Right kidney (tissue), 1 donor: Measurements from ENCODE around the gene OS9.

Experiments used
- DNase-seq: peaks from one replicate; pipeline ENCODE4 v3.0.0-alpha.2; 2016

OS9 gene

GRCh38 chr12:57751432-57751787 is 57.5 kb downstream of the OS9 start:
- peak; percentile 32 for DNase-seq

DNA sequence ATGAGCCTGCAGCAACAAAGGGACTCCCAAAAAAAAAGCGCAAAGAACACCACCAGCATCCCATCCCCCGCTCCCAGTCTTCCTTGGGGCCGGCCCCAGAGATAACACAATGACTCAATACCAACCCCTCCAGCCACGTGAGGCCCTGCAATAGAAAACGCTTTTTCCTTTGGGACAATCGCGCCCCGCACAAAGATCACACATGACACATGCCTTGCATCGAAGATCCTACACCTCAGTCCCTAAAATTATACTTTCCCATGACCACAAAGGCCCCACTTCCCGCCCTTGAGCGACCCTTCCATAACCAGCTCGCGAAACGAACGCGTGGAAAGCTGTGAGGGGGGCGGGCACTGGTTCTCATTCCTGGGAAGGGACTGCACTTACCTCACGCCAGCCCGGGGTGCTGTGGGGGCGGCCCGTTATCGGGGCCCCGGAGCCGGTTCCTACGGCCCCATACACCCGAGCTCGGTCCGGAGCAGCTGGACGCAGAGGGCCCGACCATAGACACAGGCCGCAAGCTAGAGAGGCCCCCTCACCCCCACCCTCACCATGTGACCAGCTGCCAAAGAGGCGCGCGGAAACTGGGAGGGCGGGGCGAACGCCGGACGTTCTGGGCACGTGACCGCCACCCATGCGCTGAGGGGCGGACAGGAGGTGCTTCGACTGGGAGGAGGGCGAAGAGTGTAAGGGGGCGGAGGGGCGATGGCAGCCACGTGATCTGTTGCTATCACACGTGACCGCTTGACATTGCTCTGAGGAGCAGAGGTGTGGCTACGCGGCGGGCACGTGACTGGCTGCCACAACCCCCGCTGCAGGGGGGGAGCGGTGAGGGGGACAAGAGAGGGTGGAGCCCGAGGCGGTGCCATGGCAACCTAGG is 58.1 kb downstream of the OS9 start, which contains the start of gene CDK4:
Gene CDK4, minus strand, starts transcription at position 523 of the 880 bp plus-strand sequence. CDS start 593 bp downstream, outside the sequence.
- peak; percentile 92 for DNase-seq

DNA sequence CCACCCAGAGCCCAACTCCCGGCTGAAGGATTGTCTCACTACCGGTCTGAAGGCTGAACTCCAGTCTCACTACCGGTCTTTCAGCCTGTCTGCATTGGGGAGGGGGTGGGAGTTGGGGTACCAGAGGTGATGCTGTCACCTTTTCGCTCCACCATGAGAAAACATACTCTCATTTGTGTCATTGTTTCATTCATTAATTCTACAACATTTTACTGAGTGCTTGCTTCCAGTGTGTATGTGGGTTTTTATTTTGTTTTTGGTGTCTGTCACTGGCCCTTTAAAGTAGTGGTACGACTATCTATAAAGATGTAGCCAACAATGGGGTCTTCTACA is 58.7 kb downstream of the OS9 start:
- no peak for DNase-seq

- DNase-seq: no peak
Observed at GRCh38 chr12:57753756-57754337, 59.9 kb downstream of the OS9 start.

- peak; percentile 65 for DNase-seq
Observed at GRCh38 chr12:57754411-57755193, 60.7 kb downstream of the OS9 start, which contains the start of gene MARCHF9. Gene MARCHF9 (plus strand): TSS chr12:57755103. CDS start chr12:57755529, 426 bp downstream.

DNA sequence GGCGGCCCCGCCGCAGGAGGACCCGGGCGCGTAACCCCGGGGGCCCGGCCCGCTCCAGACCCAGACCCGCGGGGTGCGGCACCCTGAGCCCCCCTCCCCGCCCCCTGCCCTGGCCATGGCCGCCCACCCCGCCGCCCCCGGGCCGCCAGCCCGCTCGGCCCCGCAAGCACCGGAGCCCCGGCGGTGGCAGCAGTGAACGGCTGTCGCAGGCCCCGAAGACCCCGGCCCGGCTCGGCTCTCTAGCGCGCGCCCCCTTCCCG is 61.2 kb downstream of the OS9 start:
- no peak for DNase-seq

- DNase-seq: peak; percentile 69
Observed at GRCh38 chr12:57755454-57756372, 61.8 kb downstream of the OS9 start.

- peak; percentile 35 for DNase-seq
Observed at GRCh38 chr12:57756406-57757341, 62.7 kb downstream of the OS9 start.

DNA sequence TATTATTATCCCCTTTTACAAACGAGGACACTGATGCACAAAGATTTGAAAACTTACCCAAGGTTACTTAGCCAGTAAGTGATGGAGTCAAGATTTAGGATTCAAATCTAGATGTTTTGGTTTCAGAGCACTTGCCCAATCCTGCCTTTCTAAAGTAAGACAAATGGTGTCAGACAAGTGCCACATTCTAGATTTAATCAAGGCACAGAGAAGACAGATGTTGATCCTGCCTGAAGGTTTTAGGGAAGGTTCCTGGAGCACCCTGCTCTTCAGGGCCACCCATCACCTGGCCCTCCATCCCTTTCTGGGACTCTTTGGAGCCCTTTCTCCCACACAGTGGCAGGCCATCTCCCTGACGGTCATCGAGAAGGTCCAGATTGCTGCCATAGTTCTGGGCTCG is 63.8 kb downstream of the OS9 start:
- DNase-seq: no peak

- DNase-seq: no peak
Observed at GRCh38 chr12:57758552-57759359, 64.8 kb downstream of the OS9 start.

DNA sequence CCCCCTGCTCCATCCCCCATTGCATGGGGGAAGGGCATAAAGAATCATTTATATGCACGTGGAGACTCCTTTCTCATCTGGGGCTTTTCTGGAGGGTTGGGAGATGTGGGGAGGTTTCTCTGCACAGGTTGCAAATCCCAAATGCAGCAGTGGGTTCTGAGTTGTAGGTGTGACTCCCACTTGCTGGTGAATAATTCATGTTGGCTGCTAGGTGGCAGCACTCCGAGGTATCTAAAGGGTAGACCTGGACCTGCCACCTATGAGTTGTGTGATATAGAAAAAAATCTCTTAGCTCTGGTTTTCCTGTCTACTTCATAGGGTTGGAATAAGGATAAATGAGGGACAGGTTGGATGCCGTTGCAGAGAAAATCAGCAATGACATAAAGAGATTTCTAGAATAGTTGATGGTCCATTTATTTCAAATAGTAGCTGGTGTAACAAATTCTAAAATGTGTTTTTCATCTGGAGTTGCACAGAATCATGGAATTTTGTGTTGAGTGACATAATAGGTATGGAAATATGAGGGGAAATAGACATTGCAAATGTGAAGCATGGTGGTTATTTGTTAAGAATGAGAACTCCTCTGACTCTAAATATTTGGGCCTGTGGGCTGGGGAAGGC is 65.5 kb downstream of the OS9 start:
- DNase-seq: no peak

DNA sequence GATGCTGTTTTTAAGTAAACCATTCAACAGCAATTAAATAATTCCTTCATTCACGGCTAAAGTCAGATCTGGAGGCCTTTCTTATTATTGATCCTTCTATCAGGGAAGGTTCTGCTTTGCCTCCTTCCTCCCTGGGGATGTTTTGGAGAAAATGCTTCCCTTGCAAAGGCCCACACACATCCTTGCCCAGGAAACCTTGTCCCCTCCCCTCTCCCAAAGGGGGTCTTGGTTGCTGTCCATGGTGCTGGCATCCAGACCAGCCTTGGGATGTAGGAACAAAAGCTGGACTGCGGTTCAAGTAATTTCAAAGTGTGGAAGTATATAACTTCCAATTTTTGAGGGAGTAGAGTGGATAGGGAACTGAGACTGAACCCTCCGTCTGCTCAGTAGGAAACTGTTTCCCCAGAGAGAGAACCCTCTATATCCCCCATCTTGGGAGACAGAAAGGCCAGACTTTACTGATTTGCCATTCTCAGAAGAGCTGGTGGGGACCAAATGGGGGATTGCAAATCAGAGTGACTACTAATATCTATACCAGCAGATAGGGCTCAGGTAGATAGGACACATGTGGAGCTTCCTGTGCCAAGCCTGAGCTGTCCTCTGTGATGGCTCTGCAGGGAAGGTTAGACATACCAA is 66.5 kb downstream of the OS9 start:
- no peak for DNase-seq

DNA sequence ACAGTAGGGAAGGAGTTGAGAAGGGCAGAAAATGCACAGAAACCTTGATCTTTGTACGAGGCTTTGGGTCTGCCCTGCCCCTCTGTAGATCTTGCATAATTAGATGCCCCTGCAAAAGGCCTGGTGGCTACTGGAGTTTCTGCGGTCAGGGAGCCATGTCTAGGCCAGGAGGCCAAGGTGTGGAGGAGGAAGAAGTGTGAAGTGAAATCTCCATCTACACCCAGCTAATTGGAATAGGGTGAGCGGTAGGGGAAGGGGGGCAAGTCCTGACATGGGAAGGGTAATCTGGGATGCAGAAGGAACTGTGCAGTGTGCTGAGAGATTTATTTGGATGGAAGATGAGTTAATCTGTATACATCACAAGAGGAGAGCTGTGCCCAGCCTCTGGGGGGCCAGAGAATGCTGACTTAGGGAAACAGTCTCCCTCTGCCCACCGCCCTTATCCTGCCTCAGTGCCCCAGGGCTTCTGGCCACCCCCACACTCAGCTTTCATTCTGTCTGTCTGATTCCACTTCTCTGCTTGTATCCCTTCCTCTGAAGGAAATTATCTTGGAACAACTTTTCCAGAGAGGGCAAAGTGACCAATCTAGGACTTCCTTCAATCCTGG is 67.6 kb downstream of the OS9 start:
- DNase-seq: no peak

- no peak for DNase-seq
Observed at GRCh38 chr12:57762463-57762862, 68.5 kb downstream of the OS9 start.

- DNase-seq: no peak
Observed at GRCh38 chr12:57763881-57764661, 70.1 kb downstream of the OS9 start.

DNA sequence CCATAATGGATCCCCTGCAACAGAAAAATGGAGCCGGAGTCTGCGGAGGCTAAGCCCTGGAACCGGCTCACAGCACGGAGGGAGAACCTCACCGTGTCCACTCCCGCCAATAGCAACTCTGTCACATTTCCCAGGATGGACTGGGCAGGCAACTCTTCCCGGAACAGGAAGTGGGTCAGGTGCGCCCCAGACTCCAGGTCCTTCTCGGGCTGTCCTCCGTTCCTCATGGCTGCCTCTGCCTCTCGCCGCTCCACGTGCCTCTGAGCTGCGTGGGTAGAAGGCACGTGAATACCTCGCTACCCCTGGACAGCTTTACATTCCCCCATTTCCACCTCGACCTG is 70.7 kb downstream of the OS9 start:
- DNase-seq: no peak

GRCh38 chr12:57765003-57765697 is 71.2 kb downstream of the OS9 start:
- peak; percentile 60 for DNase-seq
